ENCODE results near the gene KCNAB2.
A peak's percentile ranks its signal among the peaks of the same experiment; 100 is the strongest.

Gene KCNAB2

DNA sequence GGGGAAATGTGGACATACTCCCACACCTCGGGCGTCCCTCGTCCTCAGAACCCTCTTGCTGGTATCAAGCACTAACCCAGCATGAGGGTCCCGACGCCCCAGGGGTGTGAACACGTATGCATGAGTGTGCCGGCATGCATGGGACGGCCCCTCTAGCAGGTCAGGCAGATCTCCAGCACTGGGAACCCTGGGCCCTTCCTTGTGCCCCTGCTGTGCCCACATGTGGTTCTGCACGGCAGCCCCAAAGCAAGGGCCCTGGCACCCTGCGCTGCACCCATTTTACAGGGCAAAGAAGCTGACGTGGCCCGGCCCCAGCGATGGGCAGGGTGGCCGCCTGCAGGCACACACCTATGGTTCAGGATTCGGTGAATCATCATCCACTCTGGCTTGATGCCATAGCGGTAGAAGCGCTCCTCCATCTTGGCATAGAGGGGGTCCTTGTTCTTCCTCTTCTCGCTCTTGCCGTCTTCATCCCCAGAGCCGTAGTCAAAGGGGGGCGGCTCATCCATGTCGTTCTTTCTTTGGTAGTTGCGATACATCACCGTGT, 100.2 kb downstream of the KCNAB2 start:
- ChIA-PET CTCF (no interaction called here), POLR2A (no interaction called here)
- no peak for DNase-seq (ENCODE audit: extremely low spot score)
- TF ChIP-seq, protein P1, sequence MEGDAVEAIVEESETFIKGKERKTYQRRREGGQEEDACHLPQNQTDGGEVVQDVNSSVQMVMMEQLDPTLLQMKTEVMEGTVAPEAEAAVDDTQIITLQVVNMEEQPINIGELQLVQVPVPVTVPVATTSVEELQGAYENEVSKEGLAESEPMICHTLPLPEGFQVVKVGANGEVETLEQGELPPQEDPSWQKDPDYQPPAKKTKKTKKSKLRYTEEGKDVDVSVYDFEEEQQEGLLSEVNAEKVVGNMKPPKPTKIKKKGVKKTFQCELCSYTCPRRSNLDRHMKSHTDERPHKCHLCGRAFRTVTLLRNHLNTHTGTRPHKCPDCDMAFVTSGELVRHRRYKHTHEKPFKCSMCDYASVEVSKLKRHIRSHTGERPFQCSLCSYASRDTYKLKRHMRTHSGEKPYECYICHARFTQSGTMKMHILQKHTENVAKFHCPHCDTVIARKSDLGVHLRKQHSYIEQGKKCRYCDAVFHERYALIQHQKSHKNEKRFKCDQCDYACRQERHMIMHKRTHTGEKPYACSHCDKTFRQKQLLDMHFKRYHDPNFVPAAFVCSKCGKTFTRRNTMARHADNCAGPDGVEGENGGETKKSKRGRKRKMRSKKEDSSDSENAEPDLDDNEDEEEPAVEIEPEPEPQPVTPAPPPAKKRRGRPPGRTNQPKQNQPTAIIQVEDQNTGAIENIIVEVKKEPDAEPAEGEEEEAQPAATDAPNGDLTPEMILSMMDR (IDR thresholded peaks at IDR 0.05; ENCODE audit: control extremely low read depth, extremely low read depth, low read depth, missing control alignments), result no peak

DNA sequence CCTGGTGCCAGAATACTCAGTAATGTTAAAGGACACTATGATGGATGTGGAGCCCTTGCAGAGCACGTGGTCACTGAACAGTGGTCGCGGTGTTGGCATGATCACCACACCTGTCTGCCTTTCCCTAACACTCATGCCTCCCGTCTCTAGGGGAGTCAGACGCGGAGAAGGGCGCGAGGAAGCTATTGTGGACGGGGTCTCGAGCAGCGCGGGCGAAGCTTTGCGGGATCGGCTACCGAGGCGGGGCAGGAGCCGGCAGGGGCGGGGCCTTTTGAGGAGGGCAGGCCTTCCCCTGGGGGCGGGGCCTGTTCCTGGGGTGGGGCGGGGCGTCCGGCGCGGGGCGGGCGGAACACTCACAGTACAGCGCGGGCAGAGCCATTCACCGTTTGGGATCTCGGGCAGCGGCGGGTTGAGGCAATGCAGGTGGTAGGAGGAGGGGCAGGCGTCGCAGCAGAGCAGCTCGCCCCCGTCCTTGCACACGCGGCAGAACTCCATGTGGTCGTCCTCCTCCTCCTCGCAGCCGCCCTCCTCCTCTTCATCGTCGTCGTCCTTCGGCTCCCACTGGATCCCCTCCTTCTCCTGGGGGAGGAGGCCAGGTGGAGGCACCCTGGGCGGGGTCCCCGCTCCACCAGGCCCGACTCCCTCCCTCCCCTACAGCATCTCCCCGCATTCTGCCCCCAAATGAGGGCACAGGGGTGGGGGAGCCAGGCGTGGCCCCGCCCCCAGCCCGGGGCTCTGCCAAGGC, 103.0 kb downstream of the KCNAB2 start:
- CTCF ChIA-PET, result no interaction called here
- peak; percentile 90 for DNase-seq (ENCODE audit: extremely low spot score)
- TF ChIP-seq, protein P1 (IDR thresholded peaks at IDR 0.05; ENCODE audit: control extremely low read depth, extremely low read depth, low read depth, missing control alignments), result no peak
- POLR2A ChIA-PET, result no interaction called here

DNA sequence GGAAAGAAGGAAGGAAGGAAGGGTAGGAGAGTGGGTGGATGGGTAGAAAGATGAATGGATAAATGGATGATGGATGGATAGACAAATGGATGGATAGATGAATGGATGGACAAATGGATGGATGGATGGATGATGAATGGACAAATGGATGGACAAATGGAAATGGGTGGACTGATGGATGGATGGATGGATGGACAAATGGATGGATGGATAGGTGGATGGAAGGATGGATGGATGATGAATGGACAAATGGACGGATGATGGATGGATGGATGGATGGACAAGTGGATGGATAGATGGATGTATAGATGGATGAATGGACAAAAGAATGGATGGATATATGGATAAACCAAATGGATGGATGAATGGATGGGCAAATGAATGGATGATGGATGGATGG, 103.9 kb downstream of the KCNAB2 start:
- CTCF ChIA-PET, result no interaction called here
- POLR2A ChIA-PET, result no interaction called here
- TF ChIP-seq, protein P1 (IDR thresholded peaks at IDR 0.05; ENCODE audit: control extremely low read depth, extremely low read depth, low read depth, missing control alignments), result no peak
- no peak for DNase-seq (ENCODE audit: extremely low spot score)

DNA sequence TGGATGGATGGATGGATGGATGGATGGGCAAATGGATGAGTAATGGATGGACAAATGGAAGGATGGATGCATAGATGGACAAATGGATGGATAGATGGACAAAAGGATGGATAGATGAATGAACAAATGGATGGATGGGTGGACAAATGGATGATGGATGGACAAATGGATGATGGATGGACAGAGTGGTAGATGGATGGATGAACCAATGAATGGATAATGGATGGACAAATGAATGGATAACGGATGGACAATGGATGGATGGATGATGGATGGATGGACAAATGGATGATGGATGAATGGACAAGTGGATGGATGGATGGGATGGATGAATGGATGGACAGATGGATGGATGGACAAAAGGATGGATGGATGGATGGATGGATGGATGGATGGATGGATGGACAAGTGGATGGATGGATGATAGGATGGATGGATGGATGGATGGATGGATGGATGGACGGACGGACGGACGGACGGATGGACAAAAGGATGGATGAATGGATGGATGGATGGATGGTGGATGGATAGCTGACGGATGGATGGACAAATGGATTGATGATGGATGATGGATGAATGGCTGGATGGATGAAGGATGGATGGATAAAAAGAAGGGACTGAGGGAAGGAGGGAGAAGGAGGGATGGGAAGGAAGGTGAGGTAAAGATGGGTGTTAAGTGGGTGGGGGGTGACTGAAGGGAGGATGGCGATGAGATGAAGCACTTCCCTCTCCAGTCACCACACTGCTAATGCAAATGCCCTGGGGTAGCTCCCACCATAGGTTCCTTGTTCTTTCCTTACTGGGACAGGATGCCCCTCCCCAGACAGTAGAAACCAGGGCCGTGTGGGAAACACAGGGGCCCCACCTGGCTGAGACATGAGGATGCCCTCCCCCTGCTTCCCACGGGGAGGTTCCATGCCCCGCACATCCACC, 104.6 kb downstream of the KCNAB2 start:
- TF ChIP-seq, protein P1 (IDR thresholded peaks at IDR 0.05; ENCODE audit: control extremely low read depth, extremely low read depth, low read depth, missing control alignments), result no peak
- CTCF ChIA-PET, result no interaction called here
- POLR2A ChIA-PET, result no interaction called here
- no peak for DNase-seq (ENCODE audit: extremely low spot score)
